Choroid plexus epithelial cell (primary cell): ENCODE measurements around the gene C5.

Experiments
- DNase-seq: peaks from one replicate; pipeline ENCODE4 v3.0.0-alpha.2; 2010; ENCODE audit warnings: low read depth
- H3K4me3 ChIP-seq: 2 replicates; pipeline ENCODE4 v1.5.1; 2011; ENCODE audit warnings: low read depth, mild to moderate bottlenecking, control low read depth, low read length, moderate library complexity
- CTCF ChIP-seq: conservative IDR thresholded peaks from 2 replicates; pipeline ENCODE4 v1.5.1; 2011; ENCODE audit warnings: low read depth, mild to moderate bottlenecking, control low read depth, inconsistent platforms, low read length, moderate library complexity

C5 gene

GRCh38 chr9:121067640-121068039 is 17.6 kb upstream of the C5 start:
- no peak for TF ChIP-seq CTCF
- no peak for DNase-seq
- H3K4me3 ChIP-seq, result no peak overlapping the region

GRCh38 chr9:121066850-121067249 is 16.8 kb upstream of the C5 start:
- no peak for DNase-seq
- TF ChIP-seq CTCF, result no peak
- H3K4me3 ChIP-seq, result no peak overlapping the region

GRCh38 chr9:121059998-121060636 is 10.0 kb upstream of the C5 start:
- peak; percentile 87 for DNase-seq
- H3K4me3 ChIP-seq, result no peak overlapping the region
- peak; percentile 84 for TF ChIP-seq CTCF

- H3K4me3 ChIP-seq, result no peak overlapping the region
- no peak for TF ChIP-seq CTCF
- DNase-seq, result no peak
Measured at GRCh38 chr9:121059513-121059912, 9.4 kb upstream of the C5 start.

- no peak overlapping the region for H3K4me3 ChIP-seq
- TF ChIP-seq CTCF, result no peak
- no peak for DNase-seq
Measured at GRCh38 chr9:121057821-121058220, 7.7 kb upstream of the C5 start.

- peak; percentile 57 for TF ChIP-seq CTCF
- no peak overlapping the region for H3K4me3 ChIP-seq
- DNase-seq, result peak; percentile 18
Measured at GRCh38 chr9:121055642-121056143, 5.6 kb upstream of the C5 start.

- no peak for TF ChIP-seq CTCF
- no peak for DNase-seq
- no peak overlapping the region for H3K4me3 ChIP-seq
Measured at GRCh38 chr9:121053544-121053943, 3.5 kb upstream of the C5 start.
